NCI-H1105 (cell line): Measurements from ENCODE around the gene TMEM263.

Experiments
- DNase-seq: peaks from one replicate; lab custom pipeline; 2025; lab: John Stamatoyannopoulos, UW

The TMEM263 gene

DNA sequence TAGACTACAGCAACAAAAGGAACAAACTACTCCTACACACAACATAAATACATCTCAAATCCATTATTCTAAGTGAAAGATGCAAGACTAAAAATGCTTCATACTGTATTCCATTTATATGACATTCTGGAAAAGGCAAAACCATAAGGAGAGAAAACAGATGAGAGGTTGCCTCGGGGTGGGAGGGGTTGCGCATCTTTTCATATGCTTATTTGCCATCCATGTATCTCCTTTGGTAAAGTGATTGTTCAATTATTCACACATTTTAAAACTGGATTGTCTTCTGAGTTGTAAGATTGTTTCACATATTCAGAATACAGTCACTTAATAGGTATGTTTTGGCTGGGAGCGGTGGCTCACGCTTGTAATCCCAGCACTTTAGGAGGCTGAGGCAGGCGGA is 5.1 kb upstream of the TMEM263 start:
- no peak for DNase-seq

DNA sequence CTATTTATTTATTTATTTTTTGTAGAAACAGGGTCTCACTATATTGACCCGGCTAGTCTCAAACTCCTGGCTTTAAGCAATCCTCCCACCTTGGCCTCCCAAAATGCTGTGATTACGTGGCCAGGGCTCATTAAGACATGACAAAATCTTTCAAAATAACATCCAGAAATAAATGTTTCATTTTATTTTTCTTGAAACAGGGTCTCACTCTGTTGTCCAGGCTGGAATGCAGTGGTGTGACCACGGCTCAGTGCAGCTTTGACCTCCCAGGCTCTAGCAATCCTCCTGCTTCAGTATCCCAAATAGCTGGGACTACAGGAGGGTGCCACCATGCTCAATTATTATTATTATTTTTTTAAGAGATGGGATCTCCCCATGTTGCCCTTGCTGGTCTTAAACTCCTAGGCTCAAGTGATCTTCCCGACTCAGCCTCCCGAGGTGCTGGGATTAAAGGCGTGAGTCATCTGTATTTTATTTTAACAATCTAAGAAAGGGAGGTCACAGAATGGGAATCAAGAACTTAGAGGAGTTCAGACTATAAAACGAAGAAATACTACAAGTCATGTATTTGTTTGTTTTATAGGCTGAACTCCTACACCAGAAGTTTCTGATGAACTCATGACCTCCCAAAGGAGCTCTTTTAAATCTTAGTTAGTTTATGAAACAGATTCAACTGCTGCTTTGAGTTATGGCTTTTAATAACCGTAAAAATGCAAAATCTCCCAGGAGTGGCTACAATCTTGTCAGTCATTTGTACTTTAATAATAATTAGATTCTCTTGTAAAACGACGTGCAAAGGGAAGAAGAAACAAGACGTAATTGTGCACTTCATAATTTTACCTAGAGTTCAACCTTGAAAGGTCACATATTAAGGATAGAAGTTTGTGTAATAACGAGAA is 2.1 kb upstream of the TMEM263 start:
- no peak for DNase-seq

DNA sequence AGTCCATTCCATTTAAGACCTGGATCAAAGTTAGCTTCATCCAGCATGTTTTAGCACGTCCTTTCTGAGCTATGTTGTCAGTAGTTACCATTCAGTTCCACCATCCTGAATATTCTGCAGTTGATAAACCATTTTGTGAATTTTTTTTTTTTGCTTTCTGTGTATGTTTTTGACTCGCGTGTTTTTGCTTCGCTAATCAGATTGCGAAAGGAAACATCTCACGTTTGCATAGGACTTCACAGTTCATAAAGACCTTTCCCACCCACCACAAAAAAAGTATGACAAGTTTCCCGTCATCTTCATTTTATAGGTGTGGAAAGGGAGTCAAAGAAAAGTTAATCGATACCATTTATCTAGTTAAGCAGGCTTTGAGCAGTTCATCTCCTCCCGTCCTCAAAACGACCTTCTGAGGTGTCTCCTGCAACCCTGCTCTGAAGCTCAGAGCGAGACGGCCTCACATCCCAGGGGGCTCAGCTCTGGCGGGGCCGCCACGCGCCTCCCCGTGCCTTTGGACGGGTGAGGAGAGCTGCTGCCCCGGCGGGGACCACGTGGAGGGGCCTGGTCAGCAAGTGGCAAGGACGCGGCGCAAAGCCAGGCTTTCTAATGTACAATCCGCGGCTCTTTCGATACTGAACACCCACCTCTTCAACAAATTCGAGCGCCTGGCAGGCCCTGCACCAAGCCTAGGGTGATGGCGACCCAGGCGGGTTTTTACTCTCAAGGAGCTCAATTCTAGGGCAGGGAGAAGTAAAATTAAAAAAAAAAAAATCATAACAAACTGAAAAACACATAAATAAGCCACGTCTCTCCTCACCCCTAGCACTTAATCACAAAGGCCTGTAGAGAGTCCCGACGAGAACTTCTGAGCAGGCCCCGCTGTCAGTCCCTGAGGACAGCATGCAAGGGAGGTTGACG is 988 bp upstream of the TMEM263 start:
- no peak for DNase-seq

DNA sequence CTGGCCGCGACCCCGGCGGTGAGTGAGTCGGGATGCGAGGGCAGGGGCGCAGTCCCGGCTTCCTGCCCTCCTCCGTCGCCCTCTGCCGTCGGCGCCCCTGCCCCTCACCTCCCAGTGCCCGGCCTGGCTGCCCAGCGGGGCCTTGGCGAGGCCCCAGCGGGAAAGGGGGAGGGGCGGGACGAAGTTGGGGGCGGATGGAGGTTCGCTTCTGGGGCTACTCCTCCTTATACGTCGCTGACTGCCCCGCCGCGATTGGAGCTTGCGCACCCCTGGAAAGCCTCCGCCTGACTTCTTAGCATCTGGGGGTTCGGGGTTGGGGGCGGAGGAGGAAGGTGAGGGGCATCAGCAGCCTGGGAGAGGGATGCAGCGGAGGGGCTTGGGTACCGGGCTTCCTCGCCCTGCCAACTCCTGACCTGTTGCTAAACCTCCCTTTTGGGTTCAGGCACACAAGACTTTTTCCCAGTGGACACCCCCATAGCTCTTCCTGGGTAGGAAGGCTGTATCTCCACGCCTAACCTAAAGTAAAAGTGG is 406 bp downstream of the TMEM263 start:
- DNase-seq = no peak

DNA sequence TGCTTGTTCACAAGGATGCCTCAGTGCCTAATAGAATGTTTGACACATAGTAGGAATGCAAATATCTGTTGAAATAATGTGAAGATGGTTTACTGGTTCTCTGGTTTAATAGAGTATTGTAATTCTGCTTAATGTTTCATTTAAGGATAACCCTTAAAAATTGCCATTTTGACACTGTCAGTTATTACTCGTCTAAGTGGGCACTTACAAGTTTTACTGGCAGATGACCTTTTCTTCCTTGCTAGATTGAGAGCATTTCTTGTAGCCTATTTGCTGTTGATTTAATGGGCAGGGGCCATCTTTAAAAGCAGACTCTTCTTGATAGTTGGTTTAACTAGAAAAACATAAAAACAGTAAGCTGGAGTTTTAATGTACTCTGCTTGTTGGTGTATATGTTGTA is 1.9 kb downstream of the TMEM263 start:
- no peak for DNase-seq

DNA sequence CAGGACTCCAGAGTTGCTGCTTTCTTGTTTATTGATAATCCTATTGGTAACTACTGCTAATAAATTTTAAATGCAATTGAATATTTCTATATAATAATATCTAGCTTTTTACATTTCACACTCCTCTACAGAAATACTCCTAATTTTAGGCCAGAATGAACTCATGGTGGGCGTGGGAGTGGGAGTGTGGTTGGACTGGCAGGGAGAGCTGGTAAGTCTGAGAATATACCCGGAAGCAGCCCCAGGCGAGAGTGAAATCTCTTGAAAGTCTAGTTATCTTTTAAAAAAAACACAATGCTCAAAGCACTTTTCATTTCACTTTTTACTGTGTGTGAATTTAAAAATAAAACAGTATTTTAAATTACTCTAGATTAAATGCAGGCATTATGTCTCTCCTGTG is 4.7 kb downstream of the TMEM263 start:
- no peak for DNase-seq

DNA sequence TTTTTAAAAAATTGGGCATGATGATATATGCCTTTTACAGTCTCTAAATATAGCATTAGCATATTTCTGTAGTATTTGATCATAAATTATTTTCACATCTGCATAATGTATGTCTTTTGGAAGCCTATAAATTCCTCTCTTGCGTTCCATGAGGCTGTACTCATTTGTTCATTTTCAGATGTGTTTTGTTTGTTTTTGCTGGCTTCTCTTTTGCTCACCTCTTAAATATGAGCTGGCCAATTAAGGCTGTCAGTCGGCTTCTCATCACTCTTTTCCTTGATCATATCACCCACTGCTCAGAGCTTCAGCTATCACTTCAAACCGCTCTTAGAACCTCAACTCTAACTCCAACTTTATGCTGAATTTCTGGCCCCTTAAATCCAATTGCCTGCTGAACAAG is 6.6 kb downstream of the TMEM263 start:
- DNase-seq = no peak

DNA sequence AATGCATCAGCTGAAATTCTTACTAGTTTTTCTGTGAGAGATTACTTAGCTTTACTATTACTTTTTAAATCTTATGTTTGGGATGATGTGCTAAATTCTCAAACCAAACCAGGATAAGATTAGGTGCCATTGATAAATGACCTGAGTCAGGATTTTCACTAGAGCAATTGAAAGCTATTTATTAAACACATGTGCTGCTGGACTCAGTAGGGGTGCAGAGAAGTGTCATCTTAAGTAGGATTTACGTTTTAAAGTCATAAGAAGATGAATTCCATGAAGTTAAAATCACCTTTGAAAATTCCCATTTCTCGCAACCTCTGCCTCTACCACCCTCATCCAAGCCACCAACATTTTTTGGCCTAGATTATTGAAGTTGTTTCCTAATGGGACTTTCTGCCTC is 8.8 kb downstream of the TMEM263 start:
- DNase-seq = no peak

DNA sequence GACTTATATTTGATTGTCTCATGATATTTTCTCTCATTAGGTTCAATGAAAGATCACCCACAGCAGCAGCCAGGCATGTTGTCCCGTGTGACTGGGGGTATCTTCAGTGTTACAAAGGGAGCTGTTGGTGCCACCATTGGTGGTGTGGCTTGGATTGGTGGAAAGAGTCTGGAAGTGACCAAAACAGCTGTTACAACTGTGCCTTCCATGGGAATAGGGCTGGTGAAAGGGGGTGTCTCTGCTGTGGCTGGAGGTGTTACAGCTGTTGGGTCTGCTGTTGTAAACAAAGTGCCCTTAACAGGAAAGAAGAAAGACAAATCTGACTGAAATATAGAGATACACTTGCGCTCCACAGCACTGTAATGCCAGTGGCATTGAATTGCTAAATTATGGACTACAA is 15.4 kb downstream of the TMEM263 start:
- DNase-seq = no peak

DNA sequence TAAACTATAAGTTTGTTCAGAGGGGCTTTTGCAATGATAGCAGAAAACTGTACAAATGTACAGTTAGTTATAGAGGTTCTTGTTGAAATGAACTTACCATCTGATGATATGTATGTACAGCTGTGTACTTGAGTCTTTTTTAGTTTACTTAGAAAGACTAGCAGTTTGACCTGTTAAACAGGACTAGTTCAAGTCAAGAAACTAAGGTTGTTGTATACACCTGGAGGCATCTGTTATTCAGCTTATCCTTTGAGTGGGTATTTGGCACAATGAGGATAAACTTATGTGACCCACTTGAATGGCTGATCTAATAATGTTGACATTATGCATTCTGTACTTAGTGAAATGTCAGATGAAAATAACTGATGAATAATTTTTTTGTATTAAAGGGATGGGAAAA is 17.8 kb downstream of the TMEM263 start:
- DNase-seq = peak; percentile 7

DNA sequence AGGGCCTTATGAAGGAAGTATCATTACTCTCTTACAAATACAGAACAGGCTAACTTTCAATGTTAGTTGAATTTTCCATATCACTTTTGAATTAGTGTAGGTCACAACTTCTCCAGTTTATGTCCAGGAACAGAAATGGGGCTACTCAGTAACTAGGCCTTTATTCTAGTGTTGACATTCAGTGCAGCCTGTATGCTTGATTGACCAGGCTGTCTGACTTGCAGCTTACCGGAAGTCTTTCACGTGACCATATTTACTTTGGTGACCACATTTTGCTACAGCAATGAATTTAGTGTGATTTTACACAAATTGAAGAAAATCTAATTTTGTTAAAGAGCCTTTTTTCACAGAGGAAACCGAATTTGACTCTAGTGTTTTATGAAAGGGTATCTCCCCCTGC is 18.8 kb downstream of the TMEM263 start:
- DNase-seq = no peak

DNA sequence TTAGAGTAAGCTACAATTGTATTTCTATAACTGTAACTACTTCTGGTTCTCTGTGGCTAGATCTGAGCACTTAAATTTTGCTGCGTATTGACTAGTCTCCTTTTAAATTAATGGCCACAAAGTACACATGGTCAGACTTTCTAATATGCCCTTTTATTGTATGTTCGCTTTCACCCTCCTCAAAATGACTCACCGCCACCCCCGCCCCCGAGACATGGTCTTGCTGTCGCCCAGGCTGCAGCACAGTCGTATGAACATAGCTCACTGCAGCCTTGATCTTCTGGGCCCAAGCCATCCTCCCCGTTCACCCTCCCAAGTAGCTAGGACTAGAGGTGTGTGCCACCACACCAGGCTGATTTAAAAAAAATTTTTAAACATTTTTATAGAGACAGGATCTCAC is 19.4 kb downstream of the TMEM263 start:
- no peak for DNase-seq

DNA sequence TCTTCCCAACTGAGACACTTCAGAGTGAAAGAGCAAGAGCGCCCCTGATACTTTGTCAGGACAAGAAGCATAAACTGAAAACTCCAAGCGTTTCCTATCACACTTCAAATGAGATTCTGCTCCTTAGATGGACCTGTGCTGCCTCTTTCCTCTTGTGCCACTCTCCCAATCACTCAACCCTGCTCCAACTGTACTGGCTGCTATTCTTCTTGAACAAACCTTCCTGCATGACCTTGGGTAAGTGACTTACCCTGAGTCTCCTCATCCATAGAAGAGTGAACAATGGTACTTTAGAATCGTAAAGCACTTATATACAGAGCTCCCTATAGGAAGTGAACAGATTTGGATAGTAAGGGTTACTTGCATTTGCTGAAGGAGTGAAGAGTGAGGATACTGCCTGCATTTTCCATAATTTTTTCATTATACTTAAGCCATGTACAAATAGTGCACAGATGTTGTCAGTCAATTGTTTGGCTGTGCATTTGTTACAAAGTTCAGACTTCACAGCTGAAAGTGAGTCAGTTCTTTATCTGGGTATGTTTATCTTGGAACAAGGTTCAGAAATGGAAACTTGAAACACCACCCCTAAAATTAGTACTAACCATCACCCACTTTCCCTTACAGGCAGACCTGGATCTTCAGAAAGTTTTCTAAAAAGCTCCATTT is 20.4 kb downstream of the TMEM263 start:
- DNase-seq = no peak

DNA sequence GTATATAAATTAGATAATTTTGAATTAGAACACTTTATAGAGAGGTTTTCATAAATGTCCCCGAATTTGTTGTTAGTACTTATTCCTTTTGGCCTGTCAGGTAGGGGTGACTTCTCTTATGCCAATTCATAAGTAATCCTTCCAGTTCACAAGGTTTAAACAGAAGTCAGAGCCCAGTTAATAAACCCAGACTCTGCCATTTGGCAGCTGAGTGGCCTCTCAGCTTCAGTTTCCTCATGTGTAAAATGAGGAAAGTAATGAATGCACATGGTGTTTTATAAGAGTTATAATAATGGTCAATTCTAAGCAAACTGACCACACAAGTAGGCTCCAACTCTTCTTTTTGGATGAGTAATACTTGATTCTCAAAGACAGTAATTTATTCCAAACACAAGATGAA is 21.0 kb downstream of the TMEM263 start:
- DNase-seq = no peak

DNA sequence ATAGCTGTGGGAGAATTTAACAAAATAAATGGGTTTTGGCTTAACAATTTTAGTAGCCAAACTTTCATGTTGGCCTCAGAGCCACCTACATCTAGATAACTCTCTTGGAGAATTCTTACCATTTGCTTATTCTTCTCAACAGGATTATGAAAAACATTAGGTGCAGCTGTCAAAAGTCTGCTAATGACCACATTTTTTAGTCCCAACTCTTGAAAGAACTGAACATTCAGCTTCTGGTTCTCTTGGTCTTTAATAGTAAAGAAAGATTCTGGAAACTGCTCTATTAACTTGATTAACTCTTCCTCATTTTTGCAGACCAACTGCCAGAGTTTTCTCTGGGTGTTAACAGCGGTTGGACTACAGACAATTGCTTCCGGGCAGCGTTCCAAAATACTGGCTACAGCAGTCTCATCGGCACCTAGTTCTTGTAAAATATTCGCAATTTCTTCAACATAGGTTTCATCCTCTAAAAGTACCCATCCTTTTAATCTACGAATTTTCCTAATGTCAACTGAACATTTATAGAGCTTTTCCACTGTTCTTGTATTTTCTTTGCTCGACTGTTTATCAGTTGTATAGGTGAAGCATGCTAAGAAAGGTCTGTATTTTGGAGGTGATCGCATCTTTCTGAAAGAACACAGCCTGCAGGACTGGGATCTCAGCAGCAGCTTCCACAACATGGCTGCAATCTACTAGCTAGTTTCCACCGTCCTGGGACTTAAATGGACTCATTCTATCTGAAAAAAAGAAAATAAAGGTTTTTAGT is 22.5 kb downstream of the TMEM263 start:
- DNase-seq = peak; percentile 82

DNA sequence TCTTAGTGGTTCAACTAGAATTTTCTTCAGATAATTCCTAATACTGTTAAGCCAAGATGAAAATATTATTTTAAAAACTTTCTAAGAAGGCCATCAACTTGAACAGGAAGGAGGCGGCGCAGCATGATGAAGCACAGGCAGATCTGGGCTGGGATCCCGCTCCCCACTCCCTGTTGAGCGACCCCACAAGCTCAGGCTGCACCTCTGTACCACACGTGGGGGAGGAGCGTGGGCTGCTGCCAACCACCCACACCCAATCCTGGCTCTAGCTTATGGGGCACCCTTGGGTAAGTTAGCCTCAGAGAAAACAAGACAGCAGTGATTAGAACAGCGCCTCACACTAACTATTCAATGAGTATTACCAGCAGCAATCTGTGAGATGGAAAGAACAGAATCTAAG is 25.2 kb downstream of the TMEM263 start:
- no peak for DNase-seq

DNA sequence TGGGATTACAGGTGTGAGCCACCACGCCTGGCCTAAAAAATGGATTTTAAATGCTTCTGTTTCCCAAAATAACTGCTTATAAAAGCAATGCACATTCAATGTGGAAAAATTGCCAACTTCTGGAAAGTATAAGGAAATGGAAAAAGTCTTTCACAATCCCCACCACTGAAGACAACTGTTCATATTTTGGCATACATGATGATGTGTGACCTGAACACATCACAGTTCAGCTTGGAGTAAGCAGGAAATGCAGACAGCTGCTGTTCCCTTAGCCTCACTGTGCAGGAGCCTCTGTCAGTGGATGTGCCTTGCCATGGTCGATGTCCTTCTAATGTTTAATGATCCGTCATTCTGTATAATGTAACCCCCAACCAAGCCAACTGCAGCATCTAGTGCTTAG is 26.1 kb downstream of the TMEM263 start:
- DNase-seq = no peak

DNA sequence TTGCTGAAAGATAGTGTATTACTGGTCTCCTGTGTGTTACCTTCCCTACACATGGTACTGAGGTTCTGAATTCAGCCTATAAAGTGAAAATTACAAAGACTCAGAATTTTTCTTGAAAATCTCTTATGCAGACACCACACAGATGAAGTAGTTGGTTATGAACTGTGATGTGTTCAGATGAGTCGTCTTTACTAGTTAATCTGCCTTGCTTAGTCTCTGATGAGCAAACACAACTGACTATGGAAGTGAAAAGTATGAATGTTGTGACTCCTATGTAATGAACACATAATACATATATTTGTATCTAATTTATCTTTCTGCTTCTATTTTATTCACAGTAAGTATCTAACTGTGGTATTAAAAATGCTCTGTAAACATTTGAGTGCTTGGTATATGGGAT is 26.5 kb downstream of the TMEM263 start:
- DNase-seq = no peak

DNA sequence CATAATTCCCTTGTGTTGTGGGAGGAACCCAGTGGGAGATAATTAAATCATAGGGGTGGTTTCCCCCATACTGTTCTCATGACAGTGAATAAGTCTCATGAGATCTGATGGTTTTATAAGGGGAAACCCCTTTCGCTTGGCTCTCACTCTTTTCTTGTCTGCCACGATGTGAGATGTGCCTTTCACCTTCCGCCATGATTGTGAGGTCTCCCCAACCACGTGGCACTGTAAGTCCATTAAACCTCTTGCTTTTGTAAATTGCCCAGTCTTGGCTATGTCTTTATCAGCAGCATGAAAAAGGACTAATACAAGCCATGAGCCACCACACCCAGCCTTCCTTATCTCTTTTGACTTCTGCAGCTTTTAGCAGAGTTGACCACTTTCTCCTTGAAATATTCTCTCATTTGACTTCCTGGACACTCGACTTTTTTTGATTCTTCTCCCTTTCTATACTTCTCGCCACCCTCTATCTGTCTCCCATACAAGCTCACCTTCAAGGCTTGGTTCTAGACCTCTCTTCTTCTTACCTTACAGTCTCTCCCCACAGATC is 29.0 kb downstream of the TMEM263 start:
- DNase-seq = no peak

DNA sequence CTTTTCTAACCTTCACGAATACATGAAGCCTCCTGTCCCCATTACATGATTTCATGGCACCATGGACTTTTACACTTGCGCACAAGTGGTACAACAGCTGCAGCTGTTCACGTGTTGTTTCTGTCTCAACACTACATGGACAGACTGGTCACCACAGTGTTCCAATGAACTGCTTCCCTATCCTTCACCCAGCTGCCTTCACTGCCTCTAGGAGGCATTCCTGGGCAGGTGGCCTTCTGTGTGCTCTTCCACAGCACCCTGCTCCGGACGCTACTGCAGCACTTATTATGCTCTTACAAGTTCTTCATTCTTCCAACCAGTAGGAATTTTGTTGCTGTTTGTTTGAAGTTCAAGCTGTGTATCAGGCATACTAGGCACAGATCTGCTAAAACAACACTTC is 29.8 kb downstream of the TMEM263 start:
- DNase-seq = no peak

DNA sequence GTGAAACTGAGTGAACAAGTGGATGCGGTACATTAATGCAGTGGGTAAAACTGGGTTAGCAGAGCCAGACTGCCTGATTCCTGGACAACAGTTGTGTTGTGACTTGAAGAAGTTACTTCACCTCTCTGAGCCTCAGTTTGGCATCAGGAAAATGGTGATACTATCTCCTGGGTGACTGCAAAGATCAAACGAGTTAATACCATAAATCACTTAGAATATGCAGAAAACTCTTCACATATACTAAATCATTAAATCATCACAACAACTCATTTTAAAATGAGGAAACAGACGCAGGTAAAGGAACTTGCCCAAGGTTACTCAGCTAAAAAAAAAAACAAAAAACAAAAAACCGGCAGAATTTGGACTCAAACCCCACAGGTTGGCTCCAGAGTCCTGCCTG is 30.4 kb downstream of the TMEM263 start:
- no peak for DNase-seq
